ENCODE results near the gene BTG4.
A peak's percentile ranks its signal among the peaks of the same experiment; 100 is the strongest.

The BTG4 gene

DNA sequence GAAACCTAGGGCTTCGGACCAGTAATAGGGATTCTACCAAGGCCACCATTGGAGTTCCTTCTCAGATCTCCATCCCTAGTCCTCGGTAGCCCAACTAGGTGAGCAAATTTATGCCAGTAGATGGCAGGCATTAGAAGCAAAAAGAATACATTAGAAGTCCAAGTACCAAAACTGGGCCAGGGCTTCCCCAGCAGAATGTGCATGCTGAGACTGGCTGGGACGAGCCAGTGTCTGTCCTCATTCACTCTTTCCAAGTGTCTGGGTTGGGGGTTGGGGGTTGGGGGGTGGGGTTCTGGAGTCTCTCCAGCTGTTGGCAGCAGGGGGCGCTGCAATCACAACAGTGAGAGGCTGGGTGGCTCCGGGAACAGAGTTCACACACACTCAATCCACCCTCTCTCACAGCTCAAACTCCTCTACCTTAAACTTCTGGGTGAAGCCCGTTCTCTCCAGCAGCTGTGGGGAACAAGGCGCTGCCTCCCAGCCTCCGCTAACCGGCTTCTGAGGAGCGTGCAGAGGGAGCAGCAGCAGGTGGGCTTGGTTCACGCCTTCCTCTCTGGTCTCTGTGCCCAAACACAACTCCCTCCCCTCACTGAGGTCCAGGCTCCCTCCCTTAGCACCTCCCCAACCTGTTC lies 57.5 kb downstream of the BTG4 start:
- no peak for DNase-seq (ENCODE audit: low read depth)

DNA sequence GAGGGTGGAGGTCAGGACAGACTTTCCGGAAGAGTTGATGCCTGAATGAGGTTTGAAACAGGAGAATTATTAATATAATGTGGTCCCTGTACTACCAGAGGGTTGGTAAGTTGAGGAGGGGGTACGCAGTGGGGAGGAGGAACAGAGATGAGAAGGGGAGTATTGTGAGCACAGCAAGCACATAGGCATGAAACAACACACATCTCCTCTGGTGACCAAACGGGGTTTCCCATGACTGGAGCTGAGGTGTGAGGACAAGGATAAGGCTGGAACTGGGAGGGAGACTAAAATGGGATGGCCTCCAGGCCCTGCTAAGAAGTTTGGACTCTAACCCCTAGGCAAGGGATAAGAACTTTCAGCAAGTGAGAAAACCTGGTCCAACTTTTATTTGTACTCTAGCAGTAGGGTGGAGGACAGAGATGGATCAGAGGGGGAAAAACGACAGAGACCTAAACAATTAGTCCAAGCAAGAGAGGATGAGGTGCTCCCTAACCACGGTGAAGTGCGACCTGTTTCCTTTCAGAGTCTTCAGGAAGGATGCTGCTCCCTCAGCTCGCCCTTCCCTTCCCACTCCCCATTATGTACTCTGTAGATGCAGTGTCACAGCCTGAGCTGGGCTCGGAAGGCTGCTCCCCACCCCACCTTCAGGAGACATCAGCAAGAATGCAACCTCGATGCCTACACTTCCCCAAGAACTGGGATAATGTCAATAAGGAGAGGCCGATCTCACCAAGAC lies 59.2 kb downstream of the BTG4 start:
- DNase-seq (ENCODE audit: low read depth): no peak

GRCh38 chr11:111452146-111452545 lies 60.0 kb downstream of the BTG4 start:
- DNase-seq (ENCODE audit: low read depth): no peak

DNA sequence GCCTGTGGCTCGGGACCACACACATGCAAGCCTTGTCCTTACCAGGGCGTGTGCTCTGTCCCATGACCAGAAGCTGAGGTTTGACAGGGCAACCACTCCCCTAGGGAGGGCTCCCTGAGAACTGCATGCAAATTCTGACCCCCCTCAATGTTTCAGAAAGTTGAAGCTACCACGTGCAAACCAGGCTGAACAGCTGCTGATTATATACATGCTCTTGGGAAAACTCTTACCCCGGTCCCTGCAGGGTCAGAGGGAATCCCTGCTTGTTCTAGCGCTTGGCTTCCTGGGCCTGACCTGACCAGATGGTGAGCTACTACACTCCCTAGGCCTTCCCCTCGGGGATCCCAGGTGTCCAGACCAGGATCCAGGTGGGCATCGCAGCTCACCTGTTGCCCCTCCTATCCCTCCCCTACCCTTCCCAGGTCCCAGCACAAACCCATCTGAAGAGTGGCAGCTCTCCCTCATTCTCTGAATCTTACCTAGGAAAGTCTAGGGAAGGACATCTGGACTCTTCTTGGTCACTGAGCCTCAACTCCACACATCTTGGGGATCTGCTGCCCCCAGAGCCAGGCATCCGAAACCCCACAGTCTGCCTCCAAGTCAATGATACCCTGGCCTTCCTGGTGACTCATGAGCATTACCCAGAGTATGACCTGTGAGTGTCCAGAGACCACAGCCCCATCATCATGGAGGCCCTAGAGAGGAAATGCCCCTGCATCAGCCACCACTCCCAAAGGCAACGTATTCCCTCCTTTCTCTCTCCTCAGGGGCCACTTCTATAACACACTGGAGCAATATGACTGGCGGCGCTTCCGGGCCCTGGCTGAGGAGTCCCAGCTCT lies 61.5 kb downstream of the BTG4 start:
- DNase-seq (ENCODE audit: low read depth): no peak

- no peak for DNase-seq (ENCODE audit: low read depth)
Measured at GRCh38 chr11:111449696-111450479, 62.3 kb downstream of the BTG4 start.

DNA sequence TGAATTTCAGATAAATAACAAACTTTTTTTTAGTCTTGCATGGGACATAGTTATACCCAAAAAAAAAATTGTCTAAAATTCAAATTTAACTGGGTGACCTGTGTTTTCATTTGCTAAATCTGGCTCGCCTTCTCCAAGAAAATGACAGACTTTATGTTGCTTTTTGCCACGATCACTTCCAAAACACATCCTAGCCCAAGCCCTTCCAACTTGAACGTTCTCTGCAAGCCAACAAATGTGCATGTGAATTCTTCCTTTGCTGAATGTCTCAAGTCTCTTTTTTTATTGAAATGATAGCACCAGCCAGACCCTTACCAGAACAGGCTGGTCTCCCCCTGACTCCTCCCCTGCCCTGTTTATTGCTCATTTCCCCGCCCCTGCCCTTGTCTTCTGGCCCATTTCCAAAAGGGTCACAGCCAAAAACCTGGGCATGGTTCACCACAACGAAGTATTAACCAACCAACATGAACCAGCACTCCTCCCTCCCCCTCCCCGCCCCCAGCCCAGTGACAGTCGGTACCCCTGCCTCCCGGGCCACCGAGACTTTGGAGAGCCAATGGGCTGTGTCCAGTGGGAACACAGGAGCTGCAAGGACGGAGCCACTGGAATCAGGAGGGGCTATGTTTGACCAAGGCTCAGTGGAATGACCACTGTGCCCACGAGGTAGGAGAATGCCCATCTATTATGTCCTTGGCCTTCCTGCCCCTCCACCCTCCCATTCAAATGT lies 63.2 kb downstream of the BTG4 start:
- DNase-seq (ENCODE audit: low read depth): no peak

DNA sequence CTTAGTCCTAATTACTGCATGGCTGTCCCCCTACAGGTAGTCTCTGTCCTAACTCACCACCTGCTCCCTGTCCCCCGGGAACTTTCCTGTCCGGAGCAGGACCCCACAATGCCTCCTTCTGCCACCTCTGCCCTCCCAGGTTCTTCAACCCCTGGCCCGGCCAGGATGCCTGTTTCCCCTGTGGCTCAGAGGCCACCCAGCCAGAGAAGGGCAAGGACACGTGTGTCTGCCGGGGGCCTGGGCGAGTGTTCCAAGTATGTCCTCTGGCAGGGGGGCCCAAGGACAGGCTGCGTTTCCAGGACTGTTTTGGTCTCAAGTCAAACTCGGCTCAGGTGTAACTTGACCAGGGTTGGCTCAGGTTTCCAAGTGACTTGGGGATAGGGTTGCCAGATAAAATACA lies 63.8 kb downstream of the BTG4 start:
- no peak for DNase-seq (ENCODE audit: low read depth)

DNA sequence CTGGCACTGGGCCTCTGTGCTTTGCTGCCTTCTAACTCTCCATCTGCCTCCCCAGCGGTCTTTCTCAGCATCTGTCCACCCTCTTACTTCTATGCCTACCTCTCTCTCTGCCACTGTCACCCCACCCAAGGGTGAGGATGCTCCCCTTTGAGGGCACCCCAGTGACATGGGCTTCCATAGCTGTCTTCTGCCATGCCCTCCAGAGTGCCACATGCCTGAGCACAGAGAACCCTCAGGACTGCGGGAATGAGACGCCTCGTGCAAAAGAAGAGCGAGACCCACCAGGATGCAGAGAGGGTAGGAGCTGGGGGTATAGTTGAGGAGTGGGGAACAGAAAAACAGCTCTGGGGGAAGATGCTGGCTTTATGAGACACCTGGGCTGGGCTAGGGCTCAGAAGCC lies 64.3 kb downstream of the BTG4 start:
- no peak for DNase-seq (ENCODE audit: low read depth)

- DNase-seq (ENCODE audit: low read depth): no peak
Measured at GRCh38 chr11:111447112-111447471, 65.1 kb downstream of the BTG4 start.

GRCh38 chr11:111446404-111447111 lies 65.6 kb downstream of the BTG4 start:
- peak; percentile 39 for DNase-seq (ENCODE audit: low read depth)

DNA sequence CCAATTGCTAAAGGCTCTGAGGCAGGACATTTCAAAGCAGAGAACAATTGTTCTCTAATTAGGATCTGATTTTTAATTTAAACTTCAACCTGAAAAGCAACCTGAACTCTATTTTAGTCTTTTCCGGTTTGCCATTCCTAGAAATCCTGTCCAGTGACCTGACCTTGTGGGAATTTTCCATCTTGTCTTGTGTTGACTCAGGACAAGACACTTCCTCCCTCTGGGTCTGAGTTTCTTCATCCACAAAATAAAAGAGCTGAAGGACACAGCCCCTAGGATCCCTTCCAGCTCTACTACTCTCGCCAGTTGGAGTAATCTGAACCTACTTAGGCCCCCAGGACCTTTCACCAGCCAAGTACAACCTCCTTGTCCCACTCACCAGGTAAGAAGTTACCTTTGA lies 66.6 kb downstream of the BTG4 start:
- no peak for DNase-seq (ENCODE audit: low read depth)
